PFSK-1 (cell line): Measurements from ENCODE around the gene NODAL.

Experiments used
- POLR2AphosphoS5 ChIP-seq: IDR thresholded peaks from 2 replicates; pipeline ENCODE4 v1.6.1; 2012; ENCODE audit warnings: low read depth, mild to moderate bottlenecking, control low read depth, low read length, moderate library complexity
- TAF1 ChIP-seq: IDR thresholded peaks from 2 replicates; pipeline ENCODE4 v1.6.1; 2012; ENCODE audit warnings: low read length, control low read depth, borderline replicate concordance; ENCODE audit not compliant: insufficient read depth
- TF ChIP-seq, protein P1 (sequence below), 2 experiments: IDR thresholded peaks; 2 replicates each; pipeline versions ENCODE4 v1.6.1 to v1.8.0; 2011 to 2012; ENCODE audit warnings: low read depth in 2 of 2, low read length in 2 of 2, control low read depth in 1 of 2, inconsistent platforms in 1 of 2, mild to moderate bottlenecking in 1 of 2, moderate library complexity in 1 of 2; ENCODE audit not compliant: insufficient read depth in 1 of 2

DNA sequence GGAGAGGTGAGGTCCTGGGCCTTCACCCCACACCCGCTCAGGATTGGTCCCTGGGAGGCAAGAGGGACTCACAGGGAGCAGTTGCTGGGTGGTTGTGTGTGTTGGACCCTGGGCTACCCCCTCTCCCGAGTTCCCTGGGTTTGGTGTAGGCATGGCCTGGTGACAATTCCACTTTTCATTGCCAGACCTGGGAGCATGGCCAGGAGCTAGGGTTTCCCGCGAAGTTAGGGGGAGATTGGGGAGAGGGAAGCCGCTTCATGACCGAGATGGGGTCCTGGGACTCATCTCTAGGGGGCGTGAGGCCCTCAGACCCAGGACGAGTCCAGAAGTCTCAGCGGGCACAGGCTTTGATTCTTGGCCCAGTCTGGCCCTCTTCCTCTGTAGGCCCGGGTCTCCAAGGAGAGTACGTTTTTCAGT is 37.7 kb upstream of the NODAL start:
- TF ChIP-seq, protein P1, sequence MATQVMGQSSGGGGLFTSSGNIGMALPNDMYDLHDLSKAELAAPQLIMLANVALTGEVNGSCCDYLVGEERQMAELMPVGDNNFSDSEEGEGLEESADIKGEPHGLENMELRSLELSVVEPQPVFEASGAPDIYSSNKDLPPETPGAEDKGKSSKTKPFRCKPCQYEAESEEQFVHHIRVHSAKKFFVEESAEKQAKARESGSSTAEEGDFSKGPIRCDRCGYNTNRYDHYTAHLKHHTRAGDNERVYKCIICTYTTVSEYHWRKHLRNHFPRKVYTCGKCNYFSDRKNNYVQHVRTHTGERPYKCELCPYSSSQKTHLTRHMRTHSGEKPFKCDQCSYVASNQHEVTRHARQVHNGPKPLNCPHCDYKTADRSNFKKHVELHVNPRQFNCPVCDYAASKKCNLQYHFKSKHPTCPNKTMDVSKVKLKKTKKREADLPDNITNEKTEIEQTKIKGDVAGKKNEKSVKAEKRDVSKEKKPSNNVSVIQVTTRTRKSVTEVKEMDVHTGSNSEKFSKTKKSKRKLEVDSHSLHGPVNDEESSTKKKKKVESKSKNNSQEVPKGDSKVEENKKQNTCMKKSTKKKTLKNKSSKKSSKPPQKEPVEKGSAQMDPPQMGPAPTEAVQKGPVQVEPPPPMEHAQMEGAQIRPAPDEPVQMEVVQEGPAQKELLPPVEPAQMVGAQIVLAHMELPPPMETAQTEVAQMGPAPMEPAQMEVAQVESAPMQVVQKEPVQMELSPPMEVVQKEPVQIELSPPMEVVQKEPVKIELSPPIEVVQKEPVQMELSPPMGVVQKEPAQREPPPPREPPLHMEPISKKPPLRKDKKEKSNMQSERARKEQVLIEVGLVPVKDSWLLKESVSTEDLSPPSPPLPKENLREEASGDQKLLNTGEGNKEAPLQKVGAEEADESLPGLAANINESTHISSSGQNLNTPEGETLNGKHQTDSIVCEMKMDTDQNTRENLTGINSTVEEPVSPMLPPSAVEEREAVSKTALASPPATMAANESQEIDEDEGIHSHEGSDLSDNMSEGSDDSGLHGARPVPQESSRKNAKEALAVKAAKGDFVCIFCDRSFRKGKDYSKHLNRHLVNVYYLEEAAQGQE (IDR thresholded peaks at IDR 0.05; ENCODE audit: insufficient read depth in 1 of 2, low read depth in 2 of 2, low read length in 2 of 2) = no peak
- TF ChIP-seq POLR2AphosphoS5 (no peak), TAF1 (no peak)
